COLO668 (cell line): Measurements from ENCODE around the gene PRR23A.

Experiments used
- DNase-seq: peaks from one replicate; lab custom pipeline; 2025; ENCODE audit not compliant: unreplicated experiment; lab: John Stamatoyannopoulos, UW

Gene PRR23A

GRCh38 chr3:138974462-138974861 lies 31.6 kb downstream of the PRR23A start:
- no peak for DNase-seq

GRCh38 chr3:138972941-138973340 lies 33.1 kb downstream of the PRR23A start:
- DNase-seq = no peak

GRCh38 chr3:138971766-138972320 lies 34.2 kb downstream of the PRR23A start:
- DNase-seq = no peak

GRCh38 chr3:138964923-138965322 lies 41.1 kb downstream of the PRR23A start:
- no peak for DNase-seq

GRCh38 chr3:138964264-138964663 lies 41.8 kb downstream of the PRR23A start:
- no peak for DNase-seq

- DNase-seq = no peak
Observed at GRCh38 chr3:138962854-138963560, 43.1 kb downstream of the PRR23A start.

- DNase-seq = no peak
Observed at GRCh38 chr3:138960417-138960852, 45.6 kb downstream of the PRR23A start.
